ENCODE results near the gene IRF7. TPM values are rescaled to one million over a fixed set of nuclear protein-coding genes. Genes with fewer than 3 reads are reported as not detected.
"Not testable (repeated sequence)": the region's sequence is repeated elsewhere in the genome, so short reads cannot be mapped to it uniquely, and the experiment has no call there.

Gene IRF7
- total and polyA plus RNA-seq, 2 of the 4 experiments (the other 2 are of a cell fraction), result 1.6 to 4.5 TPM

DNA sequence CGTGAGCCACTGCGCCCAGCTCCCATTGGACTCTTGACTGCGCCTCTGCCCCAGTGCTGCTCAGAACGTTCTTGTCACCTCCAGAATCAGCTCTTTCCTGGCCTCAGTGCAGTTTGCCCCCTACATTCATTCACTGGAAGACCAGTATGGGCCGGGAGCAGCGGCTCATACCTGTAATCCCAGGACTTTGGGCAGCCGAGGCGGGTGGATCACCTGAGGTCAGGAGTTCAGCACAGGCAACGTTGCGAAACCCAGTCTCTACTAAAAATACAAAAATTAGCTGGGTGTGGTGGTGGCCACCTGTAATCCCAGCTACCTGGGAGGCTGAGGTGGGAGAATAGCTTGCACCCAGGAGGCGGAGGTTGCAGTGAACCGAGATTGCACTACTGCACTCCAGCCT, 38.7 kb upstream of the IRF7 start:
- H3K9me3 ChIP-seq (ENCODE audit: control insufficient read depth, insufficient read depth, low read length); H3K4me3 ChIP-seq (ENCODE audit: insufficient read depth, low read depth, low read length); H3K4ac ChIP-seq (ENCODE audit: low read depth, low read length); H3K14ac ChIP-seq (replicated peaks; ENCODE audit: low read depth, low read length); intact Hi-C loops (cut with micrococcal nuclease); H2BK5ac ChIP-seq (ENCODE audit: low read depth, low read length, poor library complexity, severe bottlenecking); H3K79me1 ChIP-seq (ENCODE audit: low read depth in 1 of 2, low read length in 2 of 2); dilution Hi-C loops (cut with HindIII; ENCODE audit: low sequenced_read_pairs, unreplicated experiment); H3K18ac ChIP-seq (ENCODE audit: low read depth, low read length); H4K91ac ChIP-seq (ENCODE audit: insufficient read depth, low read depth, low read length); H3K27me3 ChIP-seq (ENCODE audit: control insufficient read depth, insufficient read depth, low read length); H4K20me1 ChIP-seq (ENCODE audit: insufficient read depth, low read length); H3K56ac ChIP-seq (ENCODE audit: extremely low read depth, insufficient read depth, low read length); H4K8ac ChIP-seq (ENCODE audit: low read depth in 2 of 2, low read length in 2 of 2); BruUV-seq (replicated peaks); DNase-seq; H3K23ac ChIP-seq (ENCODE audit: low read depth, low read length); H3K4me2 ChIP-seq (ENCODE audit: low read depth, low read length); POLR2A ChIA-PET (ENCODE audit: unreplicated experiment); CTCF ChIA-PET; H2AFZ ChIP-seq (replicated peaks; ENCODE audit: low read length, poor library complexity); H2BK20ac ChIP-seq (ENCODE audit: low read depth, low read length); in situ Hi-C loops (cut with MboI; ENCODE audit: low sequenced_read_pairs); H4K5ac ChIP-seq (ENCODE audit: low read depth, low read length); H3K9ac ChIP-seq (ENCODE audit: low read depth, low read length); H2AK9ac ChIP-seq (replicated peaks; ENCODE audit: low read depth, low read length, poor library complexity); H2AK5ac ChIP-seq (ENCODE audit: low read depth, low read length); H3K4me1 ChIP-seq (ENCODE audit: control insufficient read depth, insufficient read depth, low read length); H2BK120ac ChIP-seq (ENCODE audit: low read depth, low read length); ATAC-seq (ENCODE audit: low read depth); H3K9me1 ChIP-seq (ENCODE audit: insufficient read depth, low read length); H3K27ac ChIP-seq (ENCODE audit: insufficient read depth, low read length); H2BK15ac ChIP-seq (ENCODE audit: low read depth, low read length): not testable (repeated sequence)
- no CpG with 5 or more reads among the region's 12 CpGs for WGBS, 2 experiments (ENCODE audit: extremely low coverage in 2 of 2, insufficient read length in 1 of 2)
- peaks cover 22% of the 10 kb centered on the region for H3K36me3 ChIP-seq (ENCODE audit: control insufficient read depth, insufficient read depth, low read length)
